HAP-1 (cell line): ENCODE measurements around the gene ASB4.
A peak's percentile ranks its signal among the peaks of the same experiment; 100 is the strongest.
"Not testable (repeated sequence)": the region's sequence is repeated elsewhere in the genome, so short reads cannot be mapped to it uniquely, and the experiment has no call there.

ENCODE experiments used
- DNase-seq, 2 experiments: peaks; one replicate each; pipeline ENCODE4 v3.0.0-alpha.2; 2016 to 2020; ENCODE audit warnings: low spot score in 2 of 2
- H3K27me3 ChIP-seq: fragments of 250-450 bp; sonication (Bioruptor Pico); 2 replicates; pipeline ENCODE4 v1.5.1; 2020; ENCODE audit warnings: low read depth, mild to moderate bottlenecking, moderate library complexity
- H3K36me3 ChIP-seq: fragments of 250-450 bp; sonication (Bioruptor Pico); replicated peaks from 2 replicates; pipeline ENCODE4 v1.5.1; 2020; ENCODE audit warnings: mild to moderate bottlenecking
- H3K4me1 ChIP-seq: fragments of 250-450 bp; sonication (Bioruptor Pico); 2 replicates; pipeline ENCODE4 v1.5.1; 2020; ENCODE audit warnings: mild to moderate bottlenecking
- H3K4me3 ChIP-seq: fragments of 250-450 bp; sonication (Bioruptor Pico); 2 replicates; pipeline ENCODE4 v1.5.1; 2020; ENCODE audit warnings: mild to moderate bottlenecking, moderate library complexity
- H3K9me3 ChIP-seq: fragments of 250-450 bp; sonication (Bioruptor Pico); 2 replicates; pipeline ENCODE4 v1.5.1; 2020; ENCODE audit warnings: mild to moderate bottlenecking, moderate library complexity
- in situ Hi-C: fragments of 300-500 bp; cut with MboI; formaldehyde crosslinking; loops from 3 replicates; pipeline ENCODE4 v1.14.3; 2020; ENCODE audit warnings: low sequenced_read_pairs, inconsistent platforms, mixed read lengths

Gene ASB4

GRCh38 chr7:95485391-95486123 lies at the start of gene ASB4:
Gene ASB4 (plus strand): TSS chr7:95485943. CDS start chr7:95485972, 29 bp downstream.
- Histone ChIP-seq H3K36me3 (no peaks in the 10 kb centered on the region), H3K4me1 (peaks cover 15% of the 10 kb centered on the region), H3K4me3 (no peak within 1 kb of the TSS), H3K9me3 (no peaks in the 10 kb centered on the region), H3K27me3 (no peaks in the 10 kb centered on the region)
- in situ Hi-C loops, result loop anchor here (25.0 kb wide), 2 partner anchors 1048 to 1198 kb away; no protein-coding TSS in a partner anchor
- DNase-seq, result peak in 1 of 2 experiments; percentile 23

- in situ Hi-C loops, result no loop called here
- Histone ChIP-seq H3K4me3 (no peak overlapping the region), H3K36me3 (no peaks in the 10 kb centered on the region), H3K9me3 (no peaks in the 10 kb centered on the region), H3K4me1 (peaks cover 7% of the 10 kb centered on the region), H3K27me3 (no peaks in the 10 kb centered on the region)
- no peak for DNase-seq
Observed at GRCh38 chr7:95436407-95436806, 49.3 kb upstream of the ASB4 start.

GRCh38 chr7:95440394-95441038 lies 45.2 kb upstream of the ASB4 start:
- Histone ChIP-seq H3K36me3 (no peaks in the 10 kb centered on the region), H3K4me1 (no peaks in the 10 kb centered on the region; the same call in 1 of the 2 replicates), H3K4me3 (no peak overlapping the region), H3K9me3 (no peaks in the 10 kb centered on the region), H3K27me3 (no peaks in the 10 kb centered on the region)
- no peak for DNase-seq
- in situ Hi-C loops, result no loop called here

- Histone ChIP-seq H3K4me3 (no peak overlapping the region), H3K27me3 (no peaks in the 10 kb centered on the region), H3K4me1 (no peaks in the 10 kb centered on the region), H3K36me3 (no peaks in the 10 kb centered on the region), H3K9me3 (no peaks in the 10 kb centered on the region)
- in situ Hi-C loops, result no loop called here
- DNase-seq, result no peak
Observed at GRCh38 chr7:95441042-95441823, 44.5 kb upstream of the ASB4 start.

- in situ Hi-C loops, result no loop called here
- Histone ChIP-seq H3K27me3 (no peaks in the 10 kb centered on the region), H3K4me3 (no peak overlapping the region), H3K4me1 (no peaks in the 10 kb centered on the region), H3K9me3 (no peaks in the 10 kb centered on the region), H3K36me3 (no peaks in the 10 kb centered on the region)
- no peak for DNase-seq
Observed at GRCh38 chr7:95444796-95445195, 40.9 kb upstream of the ASB4 start.

GRCh38 chr7:95446618-95447017 lies 39.1 kb upstream of the ASB4 start:
- no peak overlapping the region for H3K4me3 ChIP-seq
- H3K4me1 ChIP-seq, result no peaks in the 10 kb centered on the region
- no peaks in the 10 kb centered on the region for H3K27me3 ChIP-seq
- no peak for DNase-seq
- H3K36me3 ChIP-seq, result no peaks in the 10 kb centered on the region
- in situ Hi-C loops, result no loop called here
- no peaks in the 10 kb centered on the region for H3K9me3 ChIP-seq

- H3K36me3 ChIP-seq, result no peaks in the 10 kb centered on the region
- no peak overlapping the region for H3K4me3 ChIP-seq
- no peak for DNase-seq
- H3K27me3 ChIP-seq, result no peaks in the 10 kb centered on the region
- H3K9me3 ChIP-seq, result 0 out of 2 replicates have a peak, but pooled peaks cover 3% of the 10 kb centered on the region
- in situ Hi-C loops, result no loop called here
- no peaks in the 10 kb centered on the region for H3K4me1 ChIP-seq
Observed at GRCh38 chr7:95454438-95455045, 31.2 kb upstream of the ASB4 start.

GRCh38 chr7:95457947-95458346 lies 27.8 kb upstream of the ASB4 start:
- in situ Hi-C loops, result no loop called here

GRCh38 chr7:95460653-95461052 lies 25.1 kb upstream of the ASB4 start:
- H3K4me3 ChIP-seq, H3K4me1 ChIP-seq, H3K36me3 ChIP-seq, in situ Hi-C loops, H3K27me3 ChIP-seq, H3K9me3 ChIP-seq, DNase-seq: not testable (repeated sequence)

More at GRCh38 chr7:95457947-95458346, 27.8 kb upstream of the ASB4 start:
- Histone ChIP-seq H3K4me3 (no peak overlapping the region), H3K36me3 (no peaks in the 10 kb centered on the region), H3K4me1 (no peaks in the 10 kb centered on the region), H3K9me3 (0 out of 2 replicates have a peak, but pooled peaks cover 3% of the 10 kb centered on the region), H3K27me3 (no peaks in the 10 kb centered on the region)
- no peak for DNase-seq

GRCh38 chr7:95467912-95468607 lies 17.7 kb upstream of the ASB4 start:
- Histone ChIP-seq H3K9me3 (no peaks in the 10 kb centered on the region), H3K4me3 (no peak overlapping the region), H3K36me3 (no peaks in the 10 kb centered on the region), H3K4me1 (peaks cover 53% of the 10 kb centered on the region), H3K27me3 (no peaks in the 10 kb centered on the region)
- in situ Hi-C loops, result no loop called here
- peak; percentile 73 to 97 for DNase-seq

- Histone ChIP-seq H3K36me3 (no peaks in the 10 kb centered on the region), H3K27me3 (no peaks in the 10 kb centered on the region), H3K9me3 (no peaks in the 10 kb centered on the region), H3K4me3 (no peak overlapping the region), H3K4me1 (peaks cover 62% of the 10 kb centered on the region)
- in situ Hi-C loops, result no loop called here
- DNase-seq, result no peak
Observed at GRCh38 chr7:95469187-95469586, 16.6 kb upstream of the ASB4 start.

- Histone ChIP-seq H3K4me3 (no peak overlapping the region), H3K36me3 (no peaks in the 10 kb centered on the region), H3K9me3 (no peaks in the 10 kb centered on the region), H3K27me3 (no peaks in the 10 kb centered on the region), H3K4me1 (peaks cover 62% of the 10 kb centered on the region)
- in situ Hi-C loops, result no loop called here
- DNase-seq, result peak; percentile 72 to 77
Observed at GRCh38 chr7:95469848-95470247, 15.9 kb upstream of the ASB4 start.

GRCh38 chr7:95470452-95470851 lies 15.3 kb upstream of the ASB4 start:
- Histone ChIP-seq H3K4me1 (peaks cover 62% of the 10 kb centered on the region), H3K9me3 (no peaks in the 10 kb centered on the region), H3K36me3 (no peaks in the 10 kb centered on the region), H3K4me3 (no peak overlapping the region), H3K27me3 (no peaks in the 10 kb centered on the region)
- in situ Hi-C loops, result no loop called here
- DNase-seq, result peak; percentile 28 to 46
